NCI-H2227 (cell line): Measurements from ENCODE around the gene DLG1.
"Not testable (repeated sequence)": the region's sequence is repeated elsewhere in the genome, so short reads cannot be mapped to it uniquely, and the experiment has no call there.

ENCODE experiments used
- DNase-seq: peaks from one replicate; lab custom pipeline; 2025; ENCODE audit not compliant: unreplicated experiment; lab: John Stamatoyannopoulos, UW

The DLG1 gene

GRCh38 chr3:197292083-197292646 is 6.2 kb downstream of the DLG1 start:
- DNase-seq, result no peak

GRCh38 chr3:197289726-197290125 is 8.7 kb downstream of the DLG1 start:
- DNase-seq, result no peak

- no peak for DNase-seq
Measured at GRCh38 chr3:197286678-197287077, 11.7 kb downstream of the DLG1 start.

- DNase-seq, result no peak
Measured at GRCh38 chr3:197285557-197285956, 12.9 kb downstream of the DLG1 start.

GRCh38 chr3:197283045-197283444 is 15.4 kb downstream of the DLG1 start:
- DNase-seq, result no peak

GRCh38 chr3:197281849-197282248 is 16.6 kb downstream of the DLG1 start:
- DNase-seq, result no peak

- DNase-seq, result no peak
Measured at GRCh38 chr3:197280156-197280555, 18.3 kb downstream of the DLG1 start.

- no peak for DNase-seq
Measured at GRCh38 chr3:197278933-197279332, 19.5 kb downstream of the DLG1 start.

- DNase-seq, result not testable (repeated sequence)
Measured at GRCh38 chr3:197276808-197277207, 21.6 kb downstream of the DLG1 start.

- DNase-seq, result no peak
Measured at GRCh38 chr3:197270558-197271317, 27.7 kb downstream of the DLG1 start.

- no peak for DNase-seq
Measured at GRCh38 chr3:197269024-197269423, 29.4 kb downstream of the DLG1 start.

- DNase-seq, result no peak
Measured at GRCh38 chr3:197268294-197268693, 30.1 kb downstream of the DLG1 start.

GRCh38 chr3:197266331-197266730 is 32.1 kb downstream of the DLG1 start:
- DNase-seq, result no peak

GRCh38 chr3:197262709-197263108 is 35.7 kb downstream of the DLG1 start:
- no peak for DNase-seq

GRCh38 chr3:197261164-197261509 is 37.3 kb downstream of the DLG1 start:
- no peak for DNase-seq

GRCh38 chr3:197260491-197261163 is 37.8 kb downstream of the DLG1 start:
- no peak for DNase-seq

- no peak for DNase-seq
Measured at GRCh38 chr3:197259096-197259495, 39.3 kb downstream of the DLG1 start.

GRCh38 chr3:197258168-197258755 is 40.1 kb downstream of the DLG1 start:
- DNase-seq, result no peak

GRCh38 chr3:197257711-197258110 is 40.7 kb downstream of the DLG1 start:
- no peak for DNase-seq

- DNase-seq, result peak; percentile 52
Measured at GRCh38 chr3:197256836-197257444, 41.5 kb downstream of the DLG1 start.

- DNase-seq, result no peak
Measured at GRCh38 chr3:197256104-197256503, 42.3 kb downstream of the DLG1 start.
